ENCODE data around the gene BMP6. TPM values are rescaled to one million over a fixed set of nuclear protein-coding genes. Genes with fewer than 3 reads are reported as not detected.

Gene BMP6
- total and polyA plus RNA-seq, 11 donors = 1.1 to 5.1 (median 2.7) TPM

DNA sequence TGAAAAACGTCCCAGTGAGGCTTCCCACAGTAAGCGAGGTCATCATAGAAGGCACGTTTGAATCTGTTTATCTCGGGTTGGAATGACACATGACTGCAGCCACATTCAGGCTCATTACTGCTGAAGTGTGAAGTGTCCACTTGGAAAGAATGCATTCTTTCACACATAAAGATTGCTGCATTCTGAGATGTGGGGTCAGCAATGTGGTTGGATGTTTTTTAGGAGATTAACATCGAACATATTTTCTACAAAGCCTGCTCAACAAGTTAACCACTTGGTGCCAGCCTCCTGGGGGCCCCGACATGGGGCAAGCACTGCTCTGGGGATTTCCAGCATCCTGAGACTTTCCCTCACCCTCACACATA is 79.9 kb downstream of the BMP6 start:
- H3K36me3 ChIP-seq = no peaks in the 10 kb centered on the region
- intact Hi-C loops (cut with DNase I) = no loop called here
- H3K4me3 ChIP-seq = no peak overlapping the region
- no peak for ATAC-seq
- DNase-seq = no peak
- no peak overlapping the region for H3K27ac ChIP-seq
- no peaks in the 10 kb centered on the region for H3K9me3 ChIP-seq
- 24 to 28% (median 25%) methylated on average over 6 of the region's 6 CpGs for WGBS, 4 donors
- H3K4me1 ChIP-seq = peaks cover 0 to 6% (median 0%) of the 10 kb centered on the region in 12 donors
- TF ChIP-seq POLR2A (IDR thresholded peaks at IDR 0.05) (no peak), CTCF (IDR thresholded peaks at IDR 0.05) (no peak)
- peaks cover 0 to 4% (median 0%) of the 10 kb centered on the region in 9 donors for H3K27me3 ChIP-seq

GRCh38 chr6:7806711-7807110 is 80.8 kb downstream of the BMP6 start:
- Histone ChIP-seq H3K27me3 (peaks cover 0 to 4% (median 0%) of the 10 kb centered on the region in 9 donors), H3K27ac (no peak overlapping the region), H3K9me3 (no peaks in the 10 kb centered on the region), H3K4me3 (no peak overlapping the region), H3K36me3 (no peaks in the 10 kb centered on the region), H3K4me1 (peaks cover 0 to 6% (median 0%) of the 10 kb centered on the region in 12 donors)
- TF ChIP-seq POLR2A (IDR thresholded peaks at IDR 0.05) (no peak), CTCF (IDR thresholded peaks at IDR 0.05) (no peak)
- 63 to 72% (median 67%) methylated on average over 1 of the region's 1 CpG for WGBS, 4 donors
- DNase-seq (no peak), ATAC-seq (no peak)
- intact Hi-C loops (cut with DNase I) = no loop called here

DNA sequence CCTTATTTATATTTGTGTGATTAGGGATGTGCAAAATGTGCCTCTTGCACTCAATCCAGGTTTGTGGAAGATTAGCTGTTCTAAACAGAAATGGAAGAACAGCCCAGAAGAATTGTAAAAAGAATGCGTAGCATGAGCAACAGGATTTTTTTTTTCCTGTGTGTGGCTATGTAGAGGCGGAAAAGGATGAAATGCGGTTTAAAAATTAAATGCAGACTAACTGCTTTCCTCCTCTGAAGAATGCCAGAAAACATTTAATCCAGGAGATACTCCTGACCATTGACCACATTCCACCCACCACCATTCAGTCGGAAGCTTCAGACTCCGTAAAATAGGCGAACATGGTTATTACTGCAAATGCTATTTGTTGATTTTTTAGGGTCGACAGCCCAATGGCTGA is 83.4 kb downstream of the BMP6 start:
- intact Hi-C loops (cut with DNase I) = no loop called here
- Histone ChIP-seq H3K27ac (no peak overlapping the region), H3K4me1 (peaks cover 0 to 6% (median 0%) of the 10 kb centered on the region in 12 donors), H3K36me3 (no peaks in the 10 kb centered on the region), H3K27me3 (peaks cover 0 to 4% (median 0%) of the 10 kb centered on the region in 9 donors), H3K4me3 (no peak overlapping the region), H3K9me3 (no peaks in the 10 kb centered on the region)
- TF ChIP-seq CTCF (IDR thresholded peaks at IDR 0.05) (no peak), POLR2A (IDR thresholded peaks at IDR 0.05) (no peak)
- no peak for ATAC-seq
- WGBS, 4 donors = 90 to 93% (median 92%) methylated on average over 7 of the region's 7 CpGs
- DNase-seq = no peak

- ATAC-seq = no peak
- H3K36me3 ChIP-seq = no peaks in the 10 kb centered on the region
- TF ChIP-seq POLR2A (IDR thresholded peaks at IDR 0.05) (no peak), CTCF (IDR thresholded peaks at IDR 0.05) (no peak)
- H3K27me3 ChIP-seq = no peaks in the 10 kb centered on the region
- no peak for DNase-seq
- WGBS, 4 donors = 80 to 87% (median 84%) methylated on average over 9 of the region's 9 CpGs
- no peak overlapping the region for H3K27ac ChIP-seq
- H3K4me3 ChIP-seq = no peak overlapping the region
- intact Hi-C loops (cut with DNase I) = no loop called here
- peaks cover 0 to 10% (median 0%) of the 10 kb centered on the region in 12 donors for H3K4me1 ChIP-seq
- H3K9me3 ChIP-seq = no peaks in the 10 kb centered on the region
Measured at GRCh38 chr6:7811441-7811840, 85.5 kb downstream of the BMP6 start.

Measured in heart left ventricle (tissue), 16 donors.